ENCODE results near the gene EPHA3.

- TF ChIP-seq CTCF (IDR thresholded peaks at IDR 0.05): no peak
- TF ChIP-seq POLR2A (IDR thresholded peaks at IDR 0.05): no peak
Observed at GRCh38 chr3:89261673-89262072, 154.3 kb downstream of the EPHA3 start.

Measured in body of pancreas (tissue), 4 donors.